HPDE6-E6E7 (cell line): Measurements from ENCODE around the gene SELENBP1.
"Not testable (repeated sequence)": the region's sequence is repeated elsewhere in the genome, so short reads cannot be mapped to it uniquely, and the experiment has no call there.

Experiments used
- DNase-seq: peaks from one replicate; pipeline ENCODE4 v3.0.0; 2011; ENCODE audit warnings: missing footprints; ENCODE audit errors: extremely low spot score

SELENBP1 gene

GRCh38 chr1:151377150-151377884 lies 4.8 kb upstream of the SELENBP1 start:
- no peak for DNase-seq

GRCh38 chr1:151373196-151373595 lies 691 bp upstream of the SELENBP1 start:
- no peak for DNase-seq

GRCh38 chr1:151371370-151372057 lies 991 bp downstream of the SELENBP1 start:
- DNase-seq = no peak

- no peak for DNase-seq
Observed at GRCh38 chr1:151370211-151370911, 2.1 kb downstream of the SELENBP1 start.

- DNase-seq = no peak
Observed at GRCh38 chr1:151369621-151370048, 2.9 kb downstream of the SELENBP1 start.

GRCh38 chr1:151369302-151369610 lies 3.2 kb downstream of the SELENBP1 start:
- no peak for DNase-seq

- no peak for DNase-seq
Observed at GRCh38 chr1:151368393-151369301, 3.9 kb downstream of the SELENBP1 start.

GRCh38 chr1:151367658-151368392 lies 4.7 kb downstream of the SELENBP1 start:
- no peak for DNase-seq

- DNase-seq = no peak
Observed at GRCh38 chr1:151364996-151365395, 7.5 kb downstream of the SELENBP1 start.

GRCh38 chr1:151362308-151363155 lies 10.0 kb downstream of the SELENBP1 start:
- no peak for DNase-seq

- no peak for DNase-seq
Observed at GRCh38 chr1:151361883-151362282, 10.6 kb downstream of the SELENBP1 start.

- DNase-seq = no peak
Observed at GRCh38 chr1:151356696-151357095, 15.8 kb downstream of the SELENBP1 start.

GRCh38 chr1:151352021-151352718 lies 20.3 kb downstream of the SELENBP1 start:
- DNase-seq = no peak

- DNase-seq = not testable (repeated sequence)
Observed at GRCh38 chr1:151350323-151350722, 22.2 kb downstream of the SELENBP1 start.

GRCh38 chr1:151347523-151348246 lies 24.8 kb downstream of the SELENBP1 start:
- no peak for DNase-seq

GRCh38 chr1:151346769-151347522 lies 25.6 kb downstream of the SELENBP1 start, which contains the start of gene RFX5:
RFX5 (minus strand) TSS chr1:151347252; CDS start chr1:151346320, 932 bp downstream.
- DNase-seq = peak; percentile 97

- no peak for DNase-seq
Observed at GRCh38 chr1:151346082-151346768, 26.3 kb downstream of the SELENBP1 start.
